Measurements from ENCODE around the gene SYP.

The SYP gene

GRCh38 chrX:49244207-49244606 lies 44.2 kb upstream of the SYP start:
- no peak for DNase-seq (ENCODE audit: low spot score)

DNA sequence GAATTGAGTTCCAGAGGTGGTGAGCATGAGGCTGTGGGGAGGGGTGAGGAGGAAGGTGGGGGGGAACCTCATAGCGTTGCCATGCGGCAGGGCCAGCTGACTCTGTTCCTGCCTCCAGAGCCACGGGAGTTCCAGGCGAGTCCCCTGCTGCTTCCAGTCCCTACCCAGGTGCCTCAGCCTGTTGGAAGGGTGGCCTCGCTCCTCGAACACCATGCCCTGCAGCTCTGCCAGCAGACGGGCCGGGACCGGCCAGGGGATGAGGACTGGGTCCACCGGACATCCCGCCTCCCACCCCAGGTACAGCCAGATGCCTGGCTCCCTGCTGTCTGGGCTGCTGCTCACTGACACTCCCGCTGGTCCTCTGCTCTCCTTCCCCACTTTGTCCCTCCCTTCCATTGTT lies 43.2 kb upstream of the SYP start:
- H3K27ac ChIP-seq = no peak overlapping the region
- DNase-seq (ENCODE audit: low spot score) = no peak
- TF ChIP-seq, protein P1, sequence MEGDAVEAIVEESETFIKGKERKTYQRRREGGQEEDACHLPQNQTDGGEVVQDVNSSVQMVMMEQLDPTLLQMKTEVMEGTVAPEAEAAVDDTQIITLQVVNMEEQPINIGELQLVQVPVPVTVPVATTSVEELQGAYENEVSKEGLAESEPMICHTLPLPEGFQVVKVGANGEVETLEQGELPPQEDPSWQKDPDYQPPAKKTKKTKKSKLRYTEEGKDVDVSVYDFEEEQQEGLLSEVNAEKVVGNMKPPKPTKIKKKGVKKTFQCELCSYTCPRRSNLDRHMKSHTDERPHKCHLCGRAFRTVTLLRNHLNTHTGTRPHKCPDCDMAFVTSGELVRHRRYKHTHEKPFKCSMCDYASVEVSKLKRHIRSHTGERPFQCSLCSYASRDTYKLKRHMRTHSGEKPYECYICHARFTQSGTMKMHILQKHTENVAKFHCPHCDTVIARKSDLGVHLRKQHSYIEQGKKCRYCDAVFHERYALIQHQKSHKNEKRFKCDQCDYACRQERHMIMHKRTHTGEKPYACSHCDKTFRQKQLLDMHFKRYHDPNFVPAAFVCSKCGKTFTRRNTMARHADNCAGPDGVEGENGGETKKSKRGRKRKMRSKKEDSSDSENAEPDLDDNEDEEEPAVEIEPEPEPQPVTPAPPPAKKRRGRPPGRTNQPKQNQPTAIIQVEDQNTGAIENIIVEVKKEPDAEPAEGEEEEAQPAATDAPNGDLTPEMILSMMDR (IDR thresholded peaks at IDR 0.05) = no peak
- H3K4me3 ChIP-seq = no peak overlapping the region

More at GRCh38 chrX:49244207-49244606, 44.2 kb upstream of the SYP start:
- no peak overlapping the region for H3K27ac ChIP-seq
- H3K4me3 ChIP-seq = no peak overlapping the region
- TF ChIP-seq, protein P1 (IDR thresholded peaks at IDR 0.05) = no peak

GRCh38 chrX:49242545-49243066 lies 42.6 kb upstream of the SYP start:
- TF ChIP-seq, protein P1 (IDR thresholded peaks at IDR 0.05) = no peak
- no peak overlapping the region for H3K27ac ChIP-seq
- DNase-seq (ENCODE audit: low spot score) = no peak

GRCh38 chrX:49238735-49239134 lies 38.7 kb upstream of the SYP start:
- Histone ChIP-seq H3K4me3 (no peak overlapping the region), H3K27ac (no peak overlapping the region)
- TF ChIP-seq, protein P1 (IDR thresholded peaks at IDR 0.05) = no peak
- no peak for DNase-seq (ENCODE audit: low spot score)

More at GRCh38 chrX:49242545-49243066, 42.6 kb upstream of the SYP start:
- no peak overlapping the region for H3K4me3 ChIP-seq

GRCh38 chrX:49237060-49237459 lies 37.1 kb upstream of the SYP start:
- no peak overlapping the region for H3K4me3 ChIP-seq
- DNase-seq (ENCODE audit: low spot score) = no peak
- TF ChIP-seq, protein P1 (IDR thresholded peaks at IDR 0.05) = no peak
- no peak overlapping the region for H3K27ac ChIP-seq

DNA sequence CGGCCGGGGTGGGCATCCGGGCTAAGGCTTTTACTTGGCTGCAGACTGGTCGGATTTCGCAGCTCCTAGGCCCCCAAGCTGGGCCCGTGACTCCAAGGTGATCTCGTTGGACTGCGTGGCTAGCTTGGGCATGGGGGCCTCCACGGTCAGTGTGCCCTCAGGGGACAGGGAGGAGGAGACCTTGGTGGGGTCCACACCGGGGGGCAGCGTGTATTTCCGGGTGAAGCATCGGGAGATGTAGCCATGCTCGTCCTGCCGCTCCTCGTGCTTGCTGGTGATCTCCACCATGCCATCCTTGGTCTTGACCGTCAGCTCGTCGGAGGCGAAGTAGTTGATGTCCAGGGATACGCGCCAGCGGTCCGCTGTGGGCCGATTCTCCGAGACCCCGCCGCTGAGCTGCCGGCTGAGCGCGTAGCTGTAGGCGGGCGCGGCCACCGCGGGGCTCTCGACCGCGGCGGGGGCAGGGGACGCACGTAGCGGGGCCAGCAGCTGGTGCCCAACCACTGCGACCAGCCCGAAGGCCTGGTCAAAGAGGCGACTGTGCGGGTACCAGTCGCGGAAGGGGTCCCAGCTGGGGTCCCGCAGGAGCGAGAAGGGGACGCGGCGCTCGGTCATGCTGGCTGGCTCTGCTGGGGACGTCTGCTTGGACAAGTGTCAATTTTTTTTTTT lies 34.0 kb upstream of the SYP start:
- TF ChIP-seq, protein P1 (IDR thresholded peaks at IDR 0.05) = no peak
- H3K4me3 ChIP-seq = peak overlapping the region; percentile 28
- no peak overlapping the region for H3K27ac ChIP-seq
- no peak for DNase-seq (ENCODE audit: low spot score)

DNA sequence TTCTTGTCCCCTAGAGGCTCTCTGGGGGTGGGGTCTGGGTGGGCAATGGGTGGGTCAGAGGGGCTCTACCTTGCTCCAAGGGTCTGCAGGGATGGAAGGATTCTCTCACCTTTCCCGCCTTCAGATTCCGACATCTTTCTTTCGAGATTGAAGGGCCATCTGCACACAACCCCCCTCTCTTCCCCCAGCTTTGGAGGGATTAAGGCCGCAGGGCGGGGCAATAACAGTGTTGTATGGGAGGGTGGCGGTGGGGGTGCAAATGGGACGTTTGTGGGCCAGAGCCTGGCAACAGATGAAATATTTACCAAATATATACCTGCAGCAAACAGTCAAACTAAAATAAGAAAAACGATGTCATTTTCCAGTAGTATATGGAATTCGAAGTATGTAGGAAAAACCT lies 33.2 kb upstream of the SYP start, which contains the start of gene CACNA1F:
TSS of gene CACNA1F (minus strand) at position 165 of the 400 bp plus-strand sequence. CDS start at position 134, 31 bp downstream.
- Histone ChIP-seq H3K27ac (no peak within 1 kb of the TSS), H3K4me3 (peak within 1 kb of the TSS; percentile 28)
- TF ChIP-seq, protein P1 (IDR thresholded peaks at IDR 0.05) = no peak
- DNase-seq (ENCODE audit: low spot score) = no peak
